WTC11 (cell line): ENCODE results near the gene SMARCAD1. TPM values are rescaled to one million over a fixed set of nuclear protein-coding genes. Genes with fewer than 3 reads are reported as not detected.

Experiments
- ATAC-seq: fragments of 200-7000 bp; cut with Tn5 transposase; 2 replicates; pipeline ENCODE4 v1.10.0; 2021; ENCODE audit warnings: mild to moderate bottlenecking, moderate library complexity
- CTCF ChIA-PET: fragments of 300-600 bp; sonication (Branson Sonifier 250); formaldehyde crosslinking; loops from one replicate; lab custom pipeline; 2021; ENCODE audit warnings: antibody characterized with exemption; lab: Charles Lee
- POLR2A ChIA-PET: fragments of 350-600 bp; sonication (Branson Sonifier 250); formaldehyde crosslinking; loops from one replicate; lab custom pipeline; 2021; ENCODE audit warnings: antibody characterized with exemption; lab: Charles Lee
- DNase-seq: peaks from one replicate; pipeline ENCODE4 v3.0.0; 2021; ENCODE audit warnings: low spot score
- H3K27ac Mint-ChIP-seq: 2 replicates; pipeline ENCODE4 v1.8.0; 2021; ENCODE audit warnings: mixed read lengths
- H3K27me3 Mint-ChIP-seq: 2 replicates; pipeline ENCODE4 v1.8.0; 2021; ENCODE audit warnings: low read depth, mild to moderate bottlenecking, moderate library complexity, mixed read lengths
- H3K36me3 Mint-ChIP-seq: 2 replicates; pipeline ENCODE4 v1.8.0; 2021; ENCODE audit warnings: mixed read lengths
- H3K4me1 Mint-ChIP-seq: 2 replicates; pipeline ENCODE4 v1.8.0; 2022; ENCODE audit warnings: mixed read lengths
- H3K4me3 Mint-ChIP-seq: 2 replicates; pipeline ENCODE4 v1.8.0; 2021; ENCODE audit warnings: mild to moderate bottlenecking, moderate library complexity, mixed read lengths
- H3K9me3 Mint-ChIP-seq: 2 replicates; pipeline ENCODE4 v1.8.0; 2021; ENCODE audit warnings: mixed read lengths
- ATF2 ChIP-seq: sonication (generic); formaldehyde crosslinking; IDR thresholded peaks from 2 replicates; pipeline ENCODE4 v1.8.1; 2022; ENCODE audit warnings: low read depth, missing genetic modification reagents, borderline replicate concordance
- CTCF ChIP-seq: fragments of 200-600 bp; IDR thresholded peaks from 2 replicates; pipeline ENCODE4 v1.8.0; 2022; ENCODE audit warnings: antibody characterized with exemption
- MXD4 ChIP-seq: fragments of 250-450 bp; sonication (Bioruptor Pico); IDR thresholded peaks from 2 replicates; pipeline ENCODE4 v1.8.0; 2021; ENCODE audit warnings: mild to moderate bottlenecking, moderate library complexity, borderline replicate concordance
- RORB ChIP-seq: fragments of 250-450 bp; sonication (Bioruptor Pico); IDR thresholded peaks from 2 replicates; pipeline ENCODE4 v1.9.0; 2021; ENCODE audit warnings: mild to moderate bottlenecking
- SMAD3 ChIP-seq: sonication (generic); formaldehyde crosslinking; IDR thresholded peaks from 2 replicates; pipeline ENCODE4 v1.8.0; 2022; ENCODE audit warnings: missing genetic modification reagents, mild to moderate bottlenecking, borderline replicate concordance
- STAT6 ChIP-seq: sonication (generic); formaldehyde crosslinking; conservative IDR thresholded peaks from 2 replicates; pipeline ENCODE4 v1.8.1; 2023; ENCODE audit warnings: mild to moderate bottlenecking, low read depth, missing genetic modification reagents, moderate library complexity
- TCF7 ChIP-seq: sonication (generic); formaldehyde crosslinking; IDR thresholded peaks from 2 replicates; pipeline ENCODE4 v1.8.0; 2022; ENCODE audit warnings: mild to moderate bottlenecking, low read depth, missing genetic modification reagents, moderate library complexity
- ZNF232 ChIP-seq: sonication (generic); formaldehyde crosslinking; IDR thresholded peaks from 2 replicates; pipeline ENCODE4 v1.8.0; 2022; ENCODE audit warnings: mild to moderate bottlenecking, missing genetic modification reagents
- ZNF317 ChIP-seq: sonication (generic); formaldehyde crosslinking; IDR thresholded peaks from 2 replicates; pipeline ENCODE4 v1.8.1; 2023; ENCODE audit warnings: low read depth, mild to moderate bottlenecking, moderate library complexity, missing genetic modification reagents, borderline replicate concordance
- total RNA-seq: library from RNA; stranded (reverse); gene quantifications from 3 replicates; pipeline ENCODE4 v1.2.3, GENCODE V29; 2021
- TF ChIP-seq, protein P1 (sequence below): sonication (generic); formaldehyde crosslinking; IDR thresholded peaks from 2 replicates; pipeline ENCODE4 v1.8.1; 2023; ENCODE audit warnings: mild to moderate bottlenecking, missing genetic modification reagents
- TF ChIP-seq, protein P2 (sequence below): fragments of 250-450 bp; sonication (Bioruptor Pico); IDR thresholded peaks from 2 replicates; pipeline ENCODE4 v1.9.0; 2021; ENCODE audit warnings: mild to moderate bottlenecking, borderline replicate concordance
- TF ChIP-seq, protein P3 (sequence below): sonication (generic); formaldehyde crosslinking; IDR thresholded peaks from 2 replicates; pipeline ENCODE4 v1.8.0; 2023; ENCODE audit warnings: missing genetic modification reagents

The SMARCAD1 gene
- total RNA-seq, 1 experiment from 2014 or later: 48.9 TPM

- POLR2A ChIA-PET: no interaction called here
These were observed 39.3 kb upstream of the SMARCAD1 start for GRCh38 chr4:94168321-94168720.

DNA sequence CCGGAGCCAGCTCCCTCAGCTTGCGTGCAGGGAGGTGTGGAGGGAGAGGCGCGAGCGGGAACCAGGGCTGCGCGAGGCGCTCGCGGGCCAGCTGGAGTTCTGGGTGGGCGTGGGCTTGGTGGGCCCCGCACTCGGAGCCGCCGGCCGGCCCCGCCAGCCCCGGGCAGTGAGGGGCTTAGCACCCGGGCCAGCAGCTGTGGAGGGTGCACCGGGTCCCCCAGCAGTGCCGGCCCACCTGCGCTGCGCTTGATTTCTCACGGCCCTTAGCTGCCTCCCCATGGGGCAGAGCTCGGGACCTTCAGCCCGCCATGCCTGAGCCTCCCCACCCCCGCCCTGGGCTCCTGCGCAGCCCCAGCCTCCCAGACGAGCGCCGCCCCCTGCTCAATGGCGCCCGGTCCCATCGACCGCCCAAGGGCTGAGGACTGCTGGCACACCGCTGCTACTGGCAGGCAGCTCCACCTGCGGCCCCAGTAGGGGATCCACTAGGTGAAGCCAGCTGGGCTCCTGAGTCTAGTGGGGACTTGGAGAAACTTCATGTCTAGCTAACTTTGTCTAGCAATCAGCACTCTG is 37.8 kb upstream of the SMARCAD1 start:
- POLR2A ChIA-PET: no interaction called here
- TF ChIP-seq, protein P1, sequence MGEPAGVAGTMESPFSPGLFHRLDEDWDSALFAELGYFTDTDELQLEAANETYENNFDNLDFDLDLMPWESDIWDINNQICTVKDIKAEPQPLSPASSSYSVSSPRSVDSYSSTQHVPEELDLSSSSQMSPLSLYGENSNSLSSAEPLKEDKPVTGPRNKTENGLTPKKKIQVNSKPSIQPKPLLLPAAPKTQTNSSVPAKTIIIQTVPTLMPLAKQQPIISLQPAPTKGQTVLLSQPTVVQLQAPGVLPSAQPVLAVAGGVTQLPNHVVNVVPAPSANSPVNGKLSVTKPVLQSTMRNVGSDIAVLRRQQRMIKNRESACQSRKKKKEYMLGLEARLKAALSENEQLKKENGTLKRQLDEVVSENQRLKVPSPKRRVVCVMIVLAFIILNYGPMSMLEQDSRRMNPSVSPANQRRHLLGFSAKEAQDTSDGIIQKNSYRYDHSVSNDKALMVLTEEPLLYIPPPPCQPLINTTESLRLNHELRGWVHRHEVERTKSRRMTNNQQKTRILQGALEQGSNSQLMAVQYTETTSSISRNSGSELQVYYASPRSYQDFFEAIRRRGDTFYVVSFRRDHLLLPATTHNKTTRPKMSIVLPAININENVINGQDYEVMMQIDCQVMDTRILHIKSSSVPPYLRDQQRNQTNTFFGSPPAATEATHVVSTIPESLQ (CRISPR knock-in tag): no peak
- TF ChIP-seq MXD4: no peak
- TF ChIP-seq SMAD3 (CRISPR knock-in tag): no peak
- TF ChIP-seq, all 79 proteins: peak for 0
- no peak for DNase-seq
- peaks cover 20% of the 10 kb centered on the region for H3K36me3 Mint-ChIP-seq
- H3K4me1 Mint-ChIP-seq: peaks cover 32% of the 10 kb centered on the region
- CTCF ChIA-PET: interaction anchor here (1.1 kb wide), 1 partner anchor 15 kb away, joined by 3 read pairs; no protein-coding TSS in a partner anchor
- H3K4me3 Mint-ChIP-seq: no peak overlapping the region
- no peaks in the 10 kb centered on the region for H3K27me3 Mint-ChIP-seq
- ATAC-seq: no peak
- no peak overlapping the region for H3K27ac Mint-ChIP-seq
- H3K9me3 Mint-ChIP-seq: peaks cover 26% of the 10 kb centered on the region

More at GRCh38 chr4:94168321-94168720, 39.3 kb upstream of the SMARCAD1 start:
- Mint-ChIP-seq H3K27me3 (no peaks in the 10 kb centered on the region), H3K4me1 (peaks cover 43% of the 10 kb centered on the region), H3K36me3 (peaks cover 20% of the 10 kb centered on the region), H3K27ac (peak overlapping the region; percentile 64; the same call in 1 of the 2 replicates), H3K4me3 (no peak overlapping the region), H3K9me3 (peaks cover 26% of the 10 kb centered on the region)
- DNase-seq (no peak), ATAC-seq (peak; percentile 29; the same call in 1 of the 2 replicates)
- CTCF ChIA-PET: no interaction called here
- TF ChIP-seq ZNF317 (CRISPR knock-in tag): no peak

GRCh38 chr4:94171616-94172015 is 36.0 kb upstream of the SMARCAD1 start:
- ChIA-PET CTCF (interaction anchor here (0.7 to 1.0 kb wide), 4 partner anchors 16 to 343 kb away, joined by 3 to 4 read pairs (median 4); no protein-coding TSS in a partner anchor), POLR2A (interaction anchor here (0.6 kb wide), 1 partner anchor 60 kb away, joined by 4 read pairs; no protein-coding TSS in a partner anchor)
- peaks cover 26% of the 10 kb centered on the region for H3K9me3 Mint-ChIP-seq
- DNase-seq (no peak), ATAC-seq (no peak)
- TF ChIP-seq RORB (CRISPR knock-in tag) (no peak), CTCF (peak; percentile 75), ZNF232 (no peak)
- TF ChIP-seq, protein P2, sequence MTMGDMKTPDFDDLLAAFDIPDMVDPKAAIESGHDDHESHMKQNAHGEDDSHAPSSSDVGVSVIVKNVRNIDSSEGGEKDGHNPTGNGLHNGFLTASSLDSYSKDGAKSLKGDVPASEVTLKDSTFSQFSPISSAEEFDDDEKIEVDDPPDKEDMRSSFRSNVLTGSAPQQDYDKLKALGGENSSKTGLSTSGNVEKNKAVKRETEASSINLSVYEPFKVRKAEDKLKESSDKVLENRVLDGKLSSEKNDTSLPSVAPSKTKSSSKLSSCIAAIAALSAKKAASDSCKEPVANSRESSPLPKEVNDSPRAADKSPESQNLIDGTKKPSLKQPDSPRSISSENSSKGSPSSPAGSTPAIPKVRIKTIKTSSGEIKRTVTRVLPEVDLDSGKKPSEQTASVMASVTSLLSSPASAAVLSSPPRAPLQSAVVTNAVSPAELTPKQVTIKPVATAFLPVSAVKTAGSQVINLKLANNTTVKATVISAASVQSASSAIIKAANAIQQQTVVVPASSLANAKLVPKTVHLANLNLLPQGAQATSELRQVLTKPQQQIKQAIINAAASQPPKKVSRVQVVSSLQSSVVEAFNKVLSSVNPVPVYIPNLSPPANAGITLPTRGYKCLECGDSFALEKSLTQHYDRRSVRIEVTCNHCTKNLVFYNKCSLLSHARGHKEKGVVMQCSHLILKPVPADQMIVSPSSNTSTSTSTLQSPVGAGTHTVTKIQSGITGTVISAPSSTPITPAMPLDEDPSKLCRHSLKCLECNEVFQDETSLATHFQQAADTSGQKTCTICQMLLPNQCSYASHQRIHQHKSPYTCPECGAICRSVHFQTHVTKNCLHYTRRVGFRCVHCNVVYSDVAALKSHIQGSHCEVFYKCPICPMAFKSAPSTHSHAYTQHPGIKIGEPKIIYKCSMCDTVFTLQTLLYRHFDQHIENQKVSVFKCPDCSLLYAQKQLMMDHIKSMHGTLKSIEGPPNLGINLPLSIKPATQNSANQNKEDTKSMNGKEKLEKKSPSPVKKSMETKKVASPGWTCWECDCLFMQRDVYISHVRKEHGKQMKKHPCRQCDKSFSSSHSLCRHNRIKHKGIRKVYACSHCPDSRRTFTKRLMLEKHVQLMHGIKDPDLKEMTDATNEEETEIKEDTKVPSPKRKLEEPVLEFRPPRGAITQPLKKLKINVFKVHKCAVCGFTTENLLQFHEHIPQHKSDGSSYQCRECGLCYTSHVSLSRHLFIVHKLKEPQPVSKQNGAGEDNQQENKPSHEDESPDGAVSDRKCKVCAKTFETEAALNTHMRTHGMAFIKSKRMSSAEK (CRISPR knock-in tag): no peak
- no peak overlapping the region for H3K27ac Mint-ChIP-seq
- H3K4me1 Mint-ChIP-seq: peaks cover 16% of the 10 kb centered on the region
- H3K4me3 Mint-ChIP-seq: no peak overlapping the region
- H3K36me3 Mint-ChIP-seq: peaks cover 20% of the 10 kb centered on the region
- no peaks in the 10 kb centered on the region for H3K27me3 Mint-ChIP-seq

GRCh38 chr4:94175553-94176261 is 32.0 kb upstream of the SMARCAD1 start:
- CTCF ChIA-PET: no interaction called here
- Mint-ChIP-seq H3K4me1 (peaks cover 4% of the 10 kb centered on the region), H3K4me3 (no peak overlapping the region), H3K36me3 (peaks cover 12% of the 10 kb centered on the region), H3K9me3 (peaks cover 19% of the 10 kb centered on the region), H3K27me3 (no peaks in the 10 kb centered on the region), H3K27ac (no peak overlapping the region)
- POLR2A ChIA-PET: no interaction called here
- no peak for DNase-seq
- no peak for ATAC-seq
- TF ChIP-seq TCF7 (CRISPR knock-in tag) (no peak), STAT6 (CRISPR knock-in tag) (no peak), ZNF317 (CRISPR knock-in tag) (no peak), RORB (CRISPR knock-in tag) (no peak), ATF2 (CRISPR knock-in tag) (no peak)
- TF ChIP-seq, protein P3, sequence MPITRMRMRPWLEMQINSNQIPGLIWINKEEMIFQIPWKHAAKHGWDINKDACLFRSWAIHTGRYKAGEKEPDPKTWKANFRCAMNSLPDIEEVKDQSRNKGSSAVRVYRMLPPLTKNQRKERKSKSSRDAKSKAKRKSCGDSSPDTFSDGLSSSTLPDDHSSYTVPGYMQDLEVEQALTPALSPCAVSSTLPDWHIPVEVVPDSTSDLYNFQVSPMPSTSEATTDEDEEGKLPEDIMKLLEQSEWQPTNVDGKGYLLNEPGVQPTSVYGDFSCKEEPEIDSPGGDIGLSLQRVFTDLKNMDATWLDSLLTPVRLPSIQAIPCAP (CRISPR knock-in tag): no peak
